Renal cortex interstitium (tissue), 11 donors: ENCODE results near the gene GNAI1. TPM values are rescaled to one million over a fixed set of nuclear protein-coding genes. Genes with fewer than 3 reads are reported as not detected.

Experiments used
- DNase-seq, 11 donors: peaks; one replicate each; pipeline ENCODE4 v3.0.0-alpha.2; 2013; ENCODE audit warnings: low read depth in 9 of 11, low spot score in 4 of 11; ENCODE audit errors: extremely low read depth in 1 of 11
- polyA plus RNA-seq, 3 donors: library from polyadenylated mRNA; unstranded; fragments of 120-200 nt; gene quantifications; one replicate each; pipeline ENCODE4 v1.2.1, GENCODE V29; 2013; ENCODE audit not compliant: insufficient read length in 3 of 3

The GNAI1 gene
- polyA plus RNA-seq, 3 donors = 107 to 156 (median 137) TPM

GRCh38 chr7:80184693-80185092 is 50.1 kb downstream of the GNAI1 start:
- DNase-seq = no peak

- DNase-seq = no peak
These were observed 50.9 kb downstream of the GNAI1 start for GRCh38 chr7:80185571-80185970.

GRCh38 chr7:80186721-80187120 is 52.1 kb downstream of the GNAI1 start:
- no peak for DNase-seq

GRCh38 chr7:80187279-80187678 is 52.6 kb downstream of the GNAI1 start:
- no peak for DNase-seq

GRCh38 chr7:80187727-80188126 is 53.1 kb downstream of the GNAI1 start:
- no peak for DNase-seq

GRCh38 chr7:80189638-80190037 is 55.0 kb downstream of the GNAI1 start:
- no peak for DNase-seq

GRCh38 chr7:80197627-80198026 is 63.0 kb downstream of the GNAI1 start:
- DNase-seq = no peak

GRCh38 chr7:80199051-80199450 is 64.4 kb downstream of the GNAI1 start:
- DNase-seq = no peak

GRCh38 chr7:80204454-80204853 is 69.8 kb downstream of the GNAI1 start:
- DNase-seq = no peak

- DNase-seq = no peak
These were observed 70.3 kb downstream of the GNAI1 start for GRCh38 chr7:80204919-80205318.

GRCh38 chr7:80206763-80207162 is 72.1 kb downstream of the GNAI1 start:
- DNase-seq = no peak

- DNase-seq = no peak
These were observed 72.9 kb downstream of the GNAI1 start for GRCh38 chr7:80207501-80207900.

- DNase-seq = no peak
These were observed 74.1 kb downstream of the GNAI1 start for GRCh38 chr7:80208700-80209099.

GRCh38 chr7:80210400-80210799 is 75.8 kb downstream of the GNAI1 start:
- DNase-seq = peak in 7 of 11 donors; percentile 15 to 47 (median 28)

- no peak for DNase-seq
These were observed 79.2 kb downstream of the GNAI1 start for GRCh38 chr7:80213814-80214213.

GRCh38 chr7:80215734-80216133 is 81.1 kb downstream of the GNAI1 start:
- DNase-seq = no peak

GRCh38 chr7:80216996-80217842 is 82.6 kb downstream of the GNAI1 start:
- DNase-seq = peak in 2 of 11 donors; percentile 19 to 25

GRCh38 chr7:80218723-80219122 is 84.1 kb downstream of the GNAI1 start:
- no peak for DNase-seq

GRCh38 chr7:80220022-80220634 is 85.5 kb downstream of the GNAI1 start:
- no peak for DNase-seq

GRCh38 chr7:80224415-80224814 is 89.8 kb downstream of the GNAI1 start:
- no peak for DNase-seq

- DNase-seq = no peak
These were observed 90.7 kb downstream of the GNAI1 start for GRCh38 chr7:80225361-80225760.
